Measurements from ENCODE around the gene EARS2. TPM values are rescaled to one million over a fixed set of nuclear protein-coding genes. Genes with fewer than 3 reads are reported as not detected.

Gene EARS2
- total RNA-seq, 1 experiment from 2014 or later, result 50.1 TPM

DNA sequence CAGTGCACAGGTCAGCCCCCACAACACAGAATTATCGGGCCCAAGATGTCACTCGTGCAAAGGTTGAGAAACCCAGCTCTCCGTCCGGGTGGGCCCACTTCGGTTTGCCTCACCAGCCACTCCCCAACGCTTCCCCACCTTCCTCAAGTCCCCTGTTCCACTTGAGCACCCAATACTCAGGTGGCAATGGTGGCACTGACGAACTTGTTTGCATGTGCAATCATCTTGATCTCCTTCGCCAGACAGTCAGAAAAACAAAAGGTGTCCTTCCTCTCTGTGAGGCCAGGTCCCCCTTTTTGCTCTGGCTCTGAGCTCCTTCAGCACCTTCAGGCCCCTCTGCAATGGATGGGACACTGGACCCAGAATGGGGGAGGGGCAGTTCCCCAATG lies 50.5 kb downstream of the EARS2 start:
- Histone ChIP-seq H3K23me2 (ENCODE audit: insufficient read length, low read depth, low read length, poor library complexity, severe bottlenecking) (peaks cover 14% of the 10 kb centered on the region), H3K14ac (ENCODE audit: insufficient read depth, low read length) (no peak overlapping the region), H3K18ac (ENCODE audit: insufficient read length, low read depth, low read length) (no peak overlapping the region), H3K4me2 (ENCODE audit: insufficient read depth, insufficient read length, low read length) (no peak overlapping the region), H3K79me2 (ENCODE audit: insufficient read depth, low read length) (peaks cover 46% of the 10 kb centered on the region; the same call in 1 of the 2 replicates), H3K27me3 (ENCODE audit: insufficient read depth, low read length) (no peaks in the 10 kb centered on the region), H3K56ac (ENCODE audit: insufficient read length, low read depth, low read length) (no peak overlapping the region), H3K4ac (ENCODE audit: low read depth, low read length) (no peak overlapping the region), H2AK5ac (ENCODE audit: insufficient read length, low read length) (no peak overlapping the region), H3K27ac (ENCODE audit: insufficient read length, low read depth, low read length) (no peak overlapping the region), H3K9ac (ENCODE audit: extremely low read depth, insufficient read length, low read length) (no peak overlapping the region), H4K8ac (replicated peaks; ENCODE audit: insufficient read length, low read depth, low read length) (no peak overlapping the region), H3K23ac (ENCODE audit: insufficient read length, low read depth, low read length) (no peak overlapping the region), H3K79me1 (ENCODE audit: insufficient read depth, low read depth, low read length, poor library complexity, severe bottlenecking) (peaks cover 15% of the 10 kb centered on the region), H4K20me1 (ENCODE audit: control insufficient read depth, insufficient read depth, insufficient read length) (no peaks in the 10 kb centered on the region), H2AFZ (ENCODE audit: low read length) (no peak overlapping the region), H3K9me3 (ENCODE audit: control insufficient read depth, low read depth, low read length) (no peaks in the 10 kb centered on the region), H2BK5ac (ENCODE audit: insufficient read length, low read length) (no peak overlapping the region), H2BK20ac (ENCODE audit: low read depth, low read length, poor library complexity, severe bottlenecking) (no peak overlapping the region), H4K5ac (ENCODE audit: insufficient read length, low read depth, low read length) (no peak overlapping the region), H3T11ph (ENCODE audit: low read length) (no peak overlapping the region), H2BK120ac (ENCODE audit: low read depth, low read length, poor library complexity, severe bottlenecking) (no peak overlapping the region), H4K91ac (ENCODE audit: insufficient read length, low read depth, low read length) (no peak overlapping the region), H2BK12ac (ENCODE audit: insufficient read length, low read depth, low read length) (no peak overlapping the region), H2BK15ac (ENCODE audit: low read depth, low read length) (no peak overlapping the region), H3K4me1 (ENCODE audit: insufficient read depth, low read length) (peaks cover 2% of the 10 kb centered on the region; the same call in 1 of the 2 replicates)
- Mint-ChIP-seq H3K4me3 (no peak overlapping the region; a peak in 1 of 5 replicates), H3K27ac (peak overlapping the region in 1 of 3 experiments; percentile 50; a peak in 1 of 7 replicates), H3K9me3 (peaks cover 0 to 7% of the 10 kb centered on the region in 2 experiments; a peak in 1 of 5 replicates), H3K27me3 (ENCODE audit: low read depth) (no peaks in the 10 kb centered on the region), H3K4me1 (peaks cover 55 to 59% of the 10 kb centered on the region in 2 experiments), H3K36me3 (ENCODE audit: insufficient read depth in 1 of 3, low read depth in 3 of 3) (peaks cover 11 to 35% (median 34%) of the 10 kb centered on the region in 3 experiments; a peak in 6 of 7 replicates)
- no peak for DNase-seq
- TF ChIP-seq, protein P1, sequence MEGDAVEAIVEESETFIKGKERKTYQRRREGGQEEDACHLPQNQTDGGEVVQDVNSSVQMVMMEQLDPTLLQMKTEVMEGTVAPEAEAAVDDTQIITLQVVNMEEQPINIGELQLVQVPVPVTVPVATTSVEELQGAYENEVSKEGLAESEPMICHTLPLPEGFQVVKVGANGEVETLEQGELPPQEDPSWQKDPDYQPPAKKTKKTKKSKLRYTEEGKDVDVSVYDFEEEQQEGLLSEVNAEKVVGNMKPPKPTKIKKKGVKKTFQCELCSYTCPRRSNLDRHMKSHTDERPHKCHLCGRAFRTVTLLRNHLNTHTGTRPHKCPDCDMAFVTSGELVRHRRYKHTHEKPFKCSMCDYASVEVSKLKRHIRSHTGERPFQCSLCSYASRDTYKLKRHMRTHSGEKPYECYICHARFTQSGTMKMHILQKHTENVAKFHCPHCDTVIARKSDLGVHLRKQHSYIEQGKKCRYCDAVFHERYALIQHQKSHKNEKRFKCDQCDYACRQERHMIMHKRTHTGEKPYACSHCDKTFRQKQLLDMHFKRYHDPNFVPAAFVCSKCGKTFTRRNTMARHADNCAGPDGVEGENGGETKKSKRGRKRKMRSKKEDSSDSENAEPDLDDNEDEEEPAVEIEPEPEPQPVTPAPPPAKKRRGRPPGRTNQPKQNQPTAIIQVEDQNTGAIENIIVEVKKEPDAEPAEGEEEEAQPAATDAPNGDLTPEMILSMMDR (conservative IDR thresholded peaks at IDR 0.05), result no peak
- no CpG with 5 or more reads among the region's 8 CpGs for WGBS (ENCODE audit: extremely low coverage, insufficient read length, low lambda C conversion rate)

Measured in H9 (cell line).